Nephron progenitor cell (in vitro differentiated cells): ENCODE data around the gene RPS6KC1.
A peak's percentile ranks its signal among the peaks of the same experiment; 100 is the strongest.
"Not testable (repeated sequence)": the region's sequence is repeated elsewhere in the genome, so short reads cannot be mapped to it uniquely, and the experiment has no call there.

ENCODE experiments used
- DNase-seq: peaks from one replicate; pipeline ENCODE4 v3.0.0; 2021
- H3K27ac Mint-ChIP-seq: 2 replicates; pipeline ENCODE4 v1.8.0; 2021; ENCODE audit warnings: mild to moderate bottlenecking, moderate library complexity, mixed read lengths
- H3K27me3 Mint-ChIP-seq: 2 replicates; pipeline ENCODE4 v1.8.0; 2021; ENCODE audit warnings: mild to moderate bottlenecking, low read depth, mixed read lengths; ENCODE audit not compliant: poor library complexity
- H3K36me3 Mint-ChIP-seq: 2 replicates; pipeline ENCODE4 v1.8.0; 2021; ENCODE audit warnings: low read depth, mixed read lengths
- H3K4me1 Mint-ChIP-seq: 2 replicates; pipeline ENCODE4 v1.8.0; 2021; ENCODE audit warnings: mixed read lengths
- H3K4me3 Mint-ChIP-seq: 2 replicates; pipeline ENCODE4 v1.8.0; 2021; ENCODE audit warnings: mild to moderate bottlenecking, moderate library complexity, mixed read lengths
- H3K9me3 Mint-ChIP-seq: 2 replicates; pipeline ENCODE4 v1.8.0; 2021; ENCODE audit warnings: mild to moderate bottlenecking, moderate library complexity, mixed read lengths
- TF ChIP-seq, protein P1 (sequence below): fragments of 200-600 bp; sonication (generic); IDR thresholded peaks from 2 replicates; pipeline ENCODE4 v1.5.0; 2021; ENCODE audit warnings: antibody characterized with exemption

Gene RPS6KC1

DNA sequence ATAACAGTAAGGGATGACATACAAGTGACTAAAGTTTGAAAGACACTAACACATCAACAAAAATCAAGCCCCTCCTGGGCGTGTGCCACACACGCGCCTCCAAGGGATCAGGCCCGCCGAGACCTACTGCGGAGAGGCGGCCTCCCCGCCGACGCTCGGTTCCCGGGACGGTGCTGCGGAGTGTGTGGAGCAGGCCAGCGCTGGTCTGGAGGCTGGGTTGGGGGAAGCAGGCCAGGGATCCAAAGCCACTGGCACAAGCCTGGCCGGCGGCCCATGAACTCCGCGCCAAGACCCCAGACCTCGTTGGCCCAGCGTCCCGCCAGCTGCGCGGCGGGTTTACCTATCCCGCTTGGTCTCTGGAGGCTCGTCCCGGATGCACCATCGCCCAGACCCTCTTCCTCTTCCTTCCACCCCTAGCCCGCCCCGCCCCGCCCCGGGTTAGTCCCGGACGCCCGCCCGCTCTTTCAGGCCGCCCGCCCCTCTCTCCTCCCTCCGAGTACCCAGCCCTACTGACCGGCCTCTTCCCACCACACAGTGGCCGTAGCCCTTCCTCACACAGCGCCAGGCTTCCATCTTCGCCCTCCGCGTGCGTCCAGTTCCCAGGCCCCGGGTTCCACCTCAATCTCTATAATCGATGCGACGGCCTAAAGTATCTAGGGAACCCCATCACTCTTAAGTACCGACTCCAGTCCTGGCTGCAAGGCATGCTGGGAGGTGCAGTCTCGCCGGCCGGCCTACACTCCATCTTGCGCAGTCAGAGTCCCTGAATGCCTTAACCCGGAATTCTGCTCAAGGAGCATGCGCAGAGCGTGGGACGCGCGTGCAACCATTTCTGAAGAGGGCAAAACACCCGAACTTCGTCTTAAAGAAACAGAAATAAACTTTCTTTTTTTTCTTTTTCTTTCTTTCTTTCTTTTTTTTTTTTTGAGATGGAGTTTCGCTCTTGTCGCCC is 35.7 kb upstream of the RPS6KC1 start, which contains the start of gene ANGEL2:
TSS of gene ANGEL2 (minus strand) at position 769 of the 952 bp plus-strand sequence. CDS start at position 573, 196 bp downstream.
- DNase-seq: peak; percentile 91
- Mint-ChIP-seq H3K4me1 (peaks cover 19% of the 10 kb centered on the region), H3K27ac (peak within 1 kb of the TSS; percentile 100), H3K9me3 (no peaks in the 10 kb centered on the region), H3K36me3 (peaks cover 28% of the 10 kb centered on the region), H3K27me3 (peaks cover 7% of the 10 kb centered on the region), H3K4me3 (peak within 1 kb of the TSS; percentile 96)
- TF ChIP-seq, protein P1, sequence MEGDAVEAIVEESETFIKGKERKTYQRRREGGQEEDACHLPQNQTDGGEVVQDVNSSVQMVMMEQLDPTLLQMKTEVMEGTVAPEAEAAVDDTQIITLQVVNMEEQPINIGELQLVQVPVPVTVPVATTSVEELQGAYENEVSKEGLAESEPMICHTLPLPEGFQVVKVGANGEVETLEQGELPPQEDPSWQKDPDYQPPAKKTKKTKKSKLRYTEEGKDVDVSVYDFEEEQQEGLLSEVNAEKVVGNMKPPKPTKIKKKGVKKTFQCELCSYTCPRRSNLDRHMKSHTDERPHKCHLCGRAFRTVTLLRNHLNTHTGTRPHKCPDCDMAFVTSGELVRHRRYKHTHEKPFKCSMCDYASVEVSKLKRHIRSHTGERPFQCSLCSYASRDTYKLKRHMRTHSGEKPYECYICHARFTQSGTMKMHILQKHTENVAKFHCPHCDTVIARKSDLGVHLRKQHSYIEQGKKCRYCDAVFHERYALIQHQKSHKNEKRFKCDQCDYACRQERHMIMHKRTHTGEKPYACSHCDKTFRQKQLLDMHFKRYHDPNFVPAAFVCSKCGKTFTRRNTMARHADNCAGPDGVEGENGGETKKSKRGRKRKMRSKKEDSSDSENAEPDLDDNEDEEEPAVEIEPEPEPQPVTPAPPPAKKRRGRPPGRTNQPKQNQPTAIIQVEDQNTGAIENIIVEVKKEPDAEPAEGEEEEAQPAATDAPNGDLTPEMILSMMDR: no peak

DNA sequence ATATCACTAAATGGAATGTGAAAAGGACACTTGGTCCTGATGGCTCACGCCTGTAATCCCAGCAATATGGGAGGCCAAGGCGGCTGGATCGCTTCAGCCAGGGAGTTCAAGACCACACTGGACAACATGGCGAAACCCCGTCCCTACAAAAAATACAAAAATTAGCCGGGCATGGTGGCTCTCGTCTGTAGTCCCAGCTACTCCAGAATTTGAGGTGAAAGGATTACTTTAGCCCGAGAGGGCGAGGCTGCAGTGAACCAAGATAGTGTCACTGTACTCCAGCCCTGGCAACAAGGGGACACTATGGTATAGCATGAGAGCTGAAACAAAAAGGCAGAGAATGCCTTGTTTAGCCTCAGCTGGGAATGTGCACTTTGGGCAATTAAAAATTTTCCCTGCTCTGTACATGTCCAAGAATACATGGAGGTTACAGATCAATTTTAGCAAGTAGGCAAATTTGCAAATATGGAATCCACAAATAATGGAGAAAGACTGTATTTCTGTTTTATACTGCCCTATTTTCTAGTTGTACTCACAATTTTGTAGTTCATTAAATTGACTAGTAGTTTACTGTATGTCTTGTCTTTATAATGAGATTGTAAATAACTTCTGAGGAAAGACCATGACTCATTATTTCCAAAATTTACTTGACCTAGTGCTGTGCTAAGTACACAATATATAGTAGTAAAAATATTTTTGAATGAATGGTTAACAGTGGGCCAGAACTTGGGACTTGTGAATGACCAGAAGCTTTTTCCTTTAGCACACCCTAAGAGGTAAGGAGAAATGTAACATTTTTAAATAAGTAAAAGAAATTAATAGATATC is 33.4 kb upstream of the RPS6KC1 start:
- Mint-ChIP-seq H3K27ac (no peak overlapping the region), H3K4me3 (no peak overlapping the region), H3K36me3 (peaks cover 7% of the 10 kb centered on the region), H3K9me3 (no peaks in the 10 kb centered on the region), H3K27me3 (peaks cover 4% of the 10 kb centered on the region), H3K4me1 (peaks cover 19% of the 10 kb centered on the region)
- DNase-seq: no peak
- TF ChIP-seq, protein P1: no peak

DNA sequence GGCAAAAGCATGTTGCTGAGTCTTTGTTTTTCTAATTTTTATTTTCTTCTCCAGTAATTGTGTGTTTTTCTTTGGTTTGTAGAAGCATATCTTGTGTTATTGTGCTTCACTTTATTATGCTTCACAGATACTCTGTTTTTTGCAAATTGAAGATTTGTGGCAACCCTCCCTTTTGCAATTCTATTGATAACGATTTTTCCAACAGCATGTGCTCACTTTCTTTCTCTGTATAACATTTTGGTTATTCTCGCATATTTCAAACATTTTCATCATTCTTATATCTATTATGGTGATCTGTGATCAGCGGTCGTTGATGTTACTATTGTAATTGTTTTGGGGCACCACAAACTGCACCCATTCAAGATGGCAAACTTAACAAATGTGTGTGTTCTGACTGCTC is 31.6 kb upstream of the RPS6KC1 start:
- H3K36me3 Mint-ChIP-seq: no peaks in the 10 kb centered on the region
- peaks cover 4% of the 10 kb centered on the region for H3K9me3 Mint-ChIP-seq
- peaks cover 4% of the 10 kb centered on the region for H3K4me1 Mint-ChIP-seq
- no peak overlapping the region for H3K27ac Mint-ChIP-seq
- H3K27me3 Mint-ChIP-seq: peaks cover 4% of the 10 kb centered on the region
- H3K4me3 Mint-ChIP-seq: no peak overlapping the region
- TF ChIP-seq, protein P1: no peak
- no peak for DNase-seq

DNA sequence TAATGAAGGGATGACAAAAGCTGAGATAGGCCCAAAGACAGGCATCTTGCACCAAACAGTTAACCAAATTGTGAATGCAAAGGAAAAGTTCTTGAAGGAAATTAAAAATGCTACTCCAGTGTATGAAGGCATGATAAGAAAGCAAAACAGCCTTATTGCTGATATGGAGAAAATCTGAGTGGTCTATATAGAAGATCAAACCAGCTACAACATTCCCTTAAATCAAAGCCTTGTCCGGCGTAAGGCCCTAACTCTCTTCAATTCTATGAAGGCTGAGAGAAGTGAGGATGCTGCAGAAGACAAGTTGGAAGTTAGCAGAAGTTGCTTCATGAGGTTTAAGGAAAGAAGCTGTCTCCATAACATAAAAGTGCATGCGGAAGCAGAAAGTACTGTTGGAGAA is 31.0 kb upstream of the RPS6KC1 start:
- Mint-ChIP-seq H3K27ac (no peak overlapping the region), H3K9me3 (peaks cover 7% of the 10 kb centered on the region), H3K27me3 (peaks cover 4% of the 10 kb centered on the region), H3K4me3 (no peak overlapping the region), H3K36me3 (no peaks in the 10 kb centered on the region), H3K4me1 (no peaks in the 10 kb centered on the region)
- no peak for DNase-seq
- TF ChIP-seq, protein P1: no peak

DNA sequence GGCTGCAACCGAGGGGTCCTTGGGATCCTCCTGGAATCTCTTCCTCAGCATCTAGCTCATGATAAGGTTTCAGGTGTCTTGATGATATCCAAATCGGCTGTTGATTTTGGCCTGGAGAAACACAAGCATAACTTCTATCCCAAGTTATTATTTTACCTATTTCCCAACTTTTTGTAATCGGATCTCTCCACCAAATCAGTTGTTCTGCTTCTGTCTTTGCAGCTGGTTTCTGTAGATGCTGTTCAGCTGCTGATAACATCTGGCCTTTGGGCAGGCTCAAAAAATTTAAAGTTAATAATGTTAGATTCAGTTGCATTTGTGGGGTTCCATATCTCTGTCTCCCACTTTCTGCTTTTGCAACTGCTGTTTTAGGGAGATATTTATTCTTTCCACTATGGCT is 24.0 kb upstream of the RPS6KC1 start:
- H3K36me3 Mint-ChIP-seq, H3K4me3 Mint-ChIP-seq, DNase-seq, H3K4me1 Mint-ChIP-seq, H3K27ac Mint-ChIP-seq: not testable (repeated sequence)
- peaks cover 10% of the 10 kb centered on the region for H3K27me3 Mint-ChIP-seq
- peaks cover 35% of the 10 kb centered on the region for H3K9me3 Mint-ChIP-seq

DNA sequence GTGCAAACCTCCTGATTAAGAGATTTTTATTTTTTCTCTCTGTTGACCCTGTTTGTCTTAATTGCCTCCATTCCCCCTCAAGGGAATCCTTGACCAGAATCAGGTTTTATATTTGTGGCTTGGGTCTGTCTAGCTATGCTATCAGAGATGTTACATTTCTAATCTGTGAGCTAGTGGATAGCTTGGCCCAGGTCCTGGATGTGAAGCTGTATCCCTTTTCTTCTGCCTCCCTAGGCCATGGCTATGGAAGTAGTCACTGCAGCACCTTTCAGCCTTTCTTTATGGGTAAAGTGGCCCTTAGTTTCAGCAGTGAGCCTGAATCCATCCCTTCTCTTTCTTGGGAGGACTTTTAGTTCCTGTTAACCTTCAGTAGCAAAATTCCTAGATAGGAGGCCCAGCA is 18.4 kb upstream of the RPS6KC1 start:
- Mint-ChIP-seq H3K9me3 (peaks cover 13% of the 10 kb centered on the region), H3K27ac (no peak overlapping the region), H3K4me1 (peaks cover 4% of the 10 kb centered on the region), H3K4me3 (no peak overlapping the region), H3K36me3 (no peaks in the 10 kb centered on the region), H3K27me3 (peaks cover 17% of the 10 kb centered on the region)
- no peak for DNase-seq
- TF ChIP-seq, protein P1: no peak
